GM12878 (cell line): ENCODE results near the gene FKBP11. TPM values are rescaled to one million over a fixed set of nuclear protein-coding genes. Genes with fewer than 3 reads are reported as not detected.
A peak's percentile ranks its signal among the peaks of the same experiment; 100 is the strongest.

Experiments
- ATAC-seq: fragments of 200-7000 bp; cut with Tn5 transposase; 3 replicates; pipeline ENCODE4 v1.9.1; 2020; ENCODE audit warnings: mild to moderate bottlenecking, moderate library complexity
- BruUV-seq: library from RNA; stranded (reverse); fragments of 400-500 nt; replicated peaks from 2 replicates; lab custom pipeline; 2021; lab: Mats Ljungman, UMichigan
- CTCF ChIA-PET: fragments of 300-600 bp; sonication (Branson Sonifier 250); formaldehyde crosslinking; extraction: SDS; loops from one replicate; lab custom pipeline; 2021; ENCODE audit warnings: inconsistent platforms; lab: Yijun Ruan, JAX
- POLR2A ChIA-PET: fragments of 350-600 bp; formaldehyde crosslinking; extraction: SDS; loops from one replicate; lab custom pipeline; 2021; ENCODE audit warnings: inconsistent platforms; lab: Charles Lee
- RAD21 ChIA-PET: fragments of 300-600 bp; sonication (Branson Sonifier 250); formaldehyde crosslinking; loops from one replicate; lab custom pipeline; 2023; ENCODE audit warnings: antibody characterized with exemption; ENCODE audit not compliant: unreplicated experiment; lab: Charles Lee
- SMC1A ChIA-PET: fragments of 300-600 bp; sonication (Branson Sonifier 250); formaldehyde crosslinking; loops from one replicate; lab custom pipeline; 2023; ENCODE audit not compliant: unreplicated experiment, uncharacterized antibody; lab: Charles Lee
- DNase-seq: peaks from one replicate; pipeline ENCODE4 v3.0.0-alpha.2; 2011; ENCODE audit warnings: low read depth, low spot score
- FAIRE-seq: peaks from 3 replicates; lab custom pipeline; 2011; peaks lifted over from hg19 to GRCh38; lab: Jason Lieb, UNC
- H2AFZ ChIP-seq: 2 replicates; pipeline ENCODE4 v1.6.0; 2011; ENCODE audit warnings: low read depth, low read length, control low read depth; ENCODE audit not compliant: control insufficient read depth
- H3K27ac ChIP-seq: 2 replicates; pipeline ENCODE4 v1.5.1; 2011; ENCODE audit warnings: control low read depth; ENCODE audit not compliant: control insufficient read depth, insufficient read depth
- H3K27me3 ChIP-seq, 2 experiments: replicated peaks in 1 of 2; 2 replicates each; pipeline versions ENCODE4 v1.6.0 to v1.6.1; 2011; ENCODE audit warnings: low read length in 1 of 2; ENCODE audit not compliant: control insufficient read depth in 2 of 2, insufficient read depth in 2 of 2
- H3K36me3 ChIP-seq, 2 experiments: 2 replicates each; pipeline ENCODE4 v1.5.1; 2011; ENCODE audit warnings: low read length in 1 of 2; ENCODE audit not compliant: control insufficient read depth in 2 of 2, insufficient read depth in 2 of 2
- H3K4me1 ChIP-seq: 2 replicates; pipeline ENCODE4 v1.6.1; 2011; ENCODE audit warnings: mild to moderate bottlenecking, low read length, moderate library complexity, mixed read lengths; ENCODE audit not compliant: control insufficient read depth, insufficient read depth
- H3K4me2 ChIP-seq: 2 replicates; pipeline ENCODE4 v1.6.0; 2011; ENCODE audit warnings: control low read depth; ENCODE audit not compliant: control insufficient read depth, insufficient read depth
- H3K4me3 ChIP-seq: fragments of 200-600 bp; sonication (generic); 2 replicates; pipeline ENCODE4 v1.5.1; 2016
- H3K79me2 ChIP-seq: 2 replicates; pipeline ENCODE4 v1.6.0; 2011; ENCODE audit warnings: low read length; ENCODE audit not compliant: control insufficient read depth, insufficient read depth
- H3K9ac ChIP-seq: 2 replicates; pipeline ENCODE4 v1.8.0; 2011; ENCODE audit warnings: low read length, control low read depth, mixed read lengths; ENCODE audit not compliant: control insufficient read depth, insufficient read depth
- H3K9me3 ChIP-seq: replicated peaks from 3 replicates; pipeline ENCODE4 v1.5.1; 2011; ENCODE audit warnings: mild to moderate bottlenecking, low read length; ENCODE audit not compliant: control insufficient read depth, insufficient read depth
- H4K20me1 ChIP-seq: 2 replicates; pipeline ENCODE4 v1.6.0; 2011; ENCODE audit not compliant: control insufficient read depth, insufficient read depth
- BMI1 ChIP-seq: fragments of 450-650 bp; IDR thresholded peaks from 2 replicates; pipeline ENCODE4 v1.6.1; 2016; ENCODE audit warnings: mild to moderate bottlenecking, moderate library complexity, borderline replicate concordance
- CEBPB ChIP-seq, 2 experiments: fragments of 150-350 bp in 1 of 2; IDR thresholded peaks; 2 replicates each; pipeline ENCODE4 v1.6.1; 2012 to 2014; ENCODE audit warnings: low read depth in 2 of 2, low read length in 2 of 2, borderline replicate concordance in 1 of 2, inconsistent platforms in 1 of 2
- CHD2 ChIP-seq: IDR thresholded peaks from 2 replicates; pipeline ENCODE4 v1.6.1; 2011; ENCODE audit warnings: low read depth, low read length, improper control_type of control experiment, borderline replicate concordance
- HSF1 ChIP-seq: fragments of 150-350 bp; IDR thresholded peaks from 2 replicates; pipeline ENCODE4 v1.6.1; 2014; ENCODE audit warnings: mild to moderate bottlenecking, low read depth, low read length
- NBN ChIP-seq: fragments of 450-650 bp; IDR thresholded peaks from 2 replicates; pipeline ENCODE4 v1.6.1; 2016
- RCOR1 ChIP-seq: conservative IDR thresholded peaks from 2 replicates; pipeline ENCODE4 v1.6.1; 2012; ENCODE audit warnings: low read depth, low read length, improper control_type of control experiment
- RELB ChIP-seq: fragments of 450-650 bp; IDR thresholded peaks from 2 replicates; pipeline ENCODE4 v1.6.1; 2017; ENCODE audit warnings: low read depth, mild to moderate bottlenecking, moderate library complexity
- SIN3A ChIP-seq: IDR thresholded peaks from 2 replicates; pipeline ENCODE4 v1.6.1; 2012; ENCODE audit warnings: low read depth, low read length, improper control_type of control experiment
- SMARCA5 ChIP-seq: fragments of 450-650 bp; IDR thresholded peaks from 2 replicates; pipeline ENCODE4 v1.6.1; 2017; ENCODE audit warnings: mild to moderate bottlenecking
- USF1 ChIP-seq: IDR thresholded peaks from 2 replicates; pipeline ENCODE4 v1.6.1; 2011; ENCODE audit warnings: borderline replicate concordance, low read depth, mild to moderate bottlenecking, moderate library complexity, mixed read lengths, low read length; ENCODE audit not compliant: insufficient read depth; ENCODE audit errors: extremely low read length
- YBX1 ChIP-seq: fragments of 450-650 bp; IDR thresholded peaks from 2 replicates; pipeline ENCODE4 v1.6.1; 2016; ENCODE audit warnings: antibody characterized with exemption
- ZNF687 ChIP-seq: fragments of 450-650 bp; IDR thresholded peaks from 2 replicates; pipeline ENCODE4 v1.6.1; 2017; ENCODE audit warnings: mild to moderate bottlenecking, moderate library complexity
- WGBS: methylation state at CpG from one replicate; pipeline ENCODE4 v1.1.6; 2016; ENCODE audit warnings: low lambda C conversion rate; ENCODE audit not compliant: insufficient replicate concordance, insufficient coverage; ENCODE audit errors: missing lambda C conversion rate; 5-methylcytosine and 5-hydroxymethylcytosine counted together
- in situ Hi-C: fragments of 300-500 bp; cut with MboI; formaldehyde crosslinking; loops from 9 replicates; pipeline ENCODE4 v1.14.3; 2018; ENCODE audit warnings: mixed read lengths
- intact Hi-C: fragments of 100-400 bp; cut with micrococcal nuclease; formaldehyde crosslinking; loops from one replicate; pipeline ENCODE4 v1.14.2; 2022; ENCODE audit not compliant: unreplicated experiment
- polyA plus RNA-seq, 11 experiments: library from polyadenylated mRNA; depleted of rRNA in 4 of 11; unstranded in 6 of 11; stranded (reverse) in 5 of 11; fragments of >200 nt; fragmentation: Nextera tagmentation in 4 of 11; fragmentation: Illumina TruSeq in 1 of 11; extraction: Ambion mirVana in 4 of 11; extraction: Trizol in 1 of 11; gene quantifications; 1 replicate in 1 of 11; 2 replicates in 10 of 11; pipeline versions ENCODE4 v1.2.1 to v1.2.3, GENCODE V29; 2011 to 2016; ENCODE audit warnings: inconsistent platforms in 2 of 11, missing spikeins in 2 of 11, low read depth in 1 of 11
- total RNA-seq, 4 experiments: library from RNA; depleted of rRNA in 3 of 4; stranded (reverse); fragments of >200 nt in 3 of 4; fragmentation: Illumina TruSeq in 1 of 4; extraction: Trizol in 1 of 4; gene quantifications; 2 replicates each; pipeline versions ENCODE4 v1.2.1 to v1.2.3, GENCODE V29; 2013 to 2021

Gene FKBP11
- total and polyA plus RNA-seq, 10 of the 15 experiments (the other 5 are each of a cell fraction or from before 2014, with no cell fraction given): 25.0 to 135 (median 56.5) TPM

- Histone ChIP-seq H3K27ac (no peak overlapping the region), H3K4me3 (no peak overlapping the region), H3K27me3 (no peaks in the 10 kb centered on the region; a peak in 1 of 4 replicates), H2AFZ (peak overlapping the region; percentile 75), H4K20me1 (no peaks in the 10 kb centered on the region), H3K9ac (no peak overlapping the region), H3K4me1 (no peaks in the 10 kb centered on the region), H3K36me3 (no peaks in the 10 kb centered on the region), H3K4me2 (peak overlapping the region; percentile 41; the same call in 1 of the 2 replicates), H3K79me2 (no peaks in the 10 kb centered on the region), H3K9me3 (no peaks in the 10 kb centered on the region)
- peak; percentile 89 for FAIRE-seq
- RAD21 ChIA-PET: interaction anchor here (0.6 to 7.9 kb wide), 7 partner anchors 10 to 138 kb away, joined by 3 to 167 read pairs (median 7); partner anchors contain the start of genes DDX23 and RND1
- no TSS peak for BruUV-seq
- SMC1A ChIA-PET: interaction anchor here (0.7 to 4.3 kb wide), 12 partner anchors 10 to 137 kb away, joined by 3 to 145 read pairs (median 4); partner anchors contain the start of genes DDX23 and RND1
- 10% methylated on average over 35 of the region's 37 CpGs for WGBS
- CTCF ChIA-PET: interaction anchor here (0.8 to 5.5 kb wide), 34 partner anchors 8 to 145 kb away, joined by 3 to 271 read pairs (median 5); partner anchors contain the start of genes CACNB3, DDX23, FKBP11 and RND1
- POLR2A ChIA-PET: interaction anchor here (0.8 to 2.9 kb wide), 3 partner anchors 33 to 37 kb away, joined by 4 to 22 read pairs (median 5); no protein-coding TSS in a partner anchor
- DNase-seq: no peak
- ATAC-seq: peak; percentile 100
- intact Hi-C loops: loop anchor here (1.0 kb wide), 1 partner anchor 38 kb away; no protein-coding TSS in a partner anchor
- in situ Hi-C loops: no loop called here
- TF ChIP-seq BMI1: 0 out of 2 replicates have a peak, but pooled peaks have one; percentile 26
- TF ChIP-seq CHD2: 0 out of 2 replicates have a peak, but pooled peaks have one; percentile 26
- no peak for TF ChIP-seq CEBPB (IDR thresholded peaks at IDR 0.05; ENCODE audit: borderline replicate concordance in 1 of 2, low read depth in 2 of 2, low read length in 2 of 2)
- no peak for TF ChIP-seq ZNF687
- TF ChIP-seq NBN: 0 out of 2 replicates have a peak, but pooled peaks have one; percentile 25
- TF ChIP-seq SMARCA5: no peak
- no peak for TF ChIP-seq RELB
- TF ChIP-seq HSF1: no peak
- no peak for TF ChIP-seq YBX1
- no peak for TF ChIP-seq SIN3A
- TF ChIP-seq USF1: no peak
- no peak for TF ChIP-seq RCOR1
Observed at GRCh38 chr12:48890657-48891418, 34.5 kb downstream of the FKBP11 start.
